ENCODE measurements around the gene SLC4A4.

DNA sequence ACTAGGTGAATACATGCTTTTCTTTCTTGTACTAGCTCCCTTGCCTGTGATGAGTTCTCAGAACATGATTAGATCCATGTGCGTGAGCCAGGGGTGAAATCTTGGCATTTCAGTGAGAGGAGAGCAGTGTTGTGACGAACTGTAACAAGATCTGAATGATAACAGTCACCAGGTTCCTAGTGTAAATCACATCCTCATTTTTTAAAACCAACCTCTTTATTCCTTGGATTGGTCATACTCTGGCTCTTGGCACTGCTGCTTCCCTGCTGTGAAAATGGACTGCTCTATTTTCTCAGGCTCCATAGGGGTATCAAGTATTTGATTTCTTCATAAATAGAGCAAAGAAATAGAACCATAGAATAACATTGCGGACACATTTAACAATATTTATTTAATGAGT lies 206.3 kb downstream of the SLC4A4 start:
- TF ChIP-seq FOXK2 (IDR thresholded peaks at IDR 0.05) = no peak
- TF ChIP-seq TARDBP (IDR thresholded peaks at IDR 0.05) = no peak
- TF ChIP-seq SP1 (IDR thresholded peaks at IDR 0.05) = no peak

Data from HEK293T (cell line).